HG03196 (cell line): ENCODE data around the gene SHC1.
A peak's percentile ranks its signal among the peaks of the same experiment; 100 is the strongest.

ENCODE experiments used
- ATAC-seq: cut with Tn5 transposase; IDR thresholded peaks from one replicate; pipeline ENCODE4 v1.9.1; 2021; ENCODE audit not compliant: unreplicated experiment

The SHC1 gene

DNA sequence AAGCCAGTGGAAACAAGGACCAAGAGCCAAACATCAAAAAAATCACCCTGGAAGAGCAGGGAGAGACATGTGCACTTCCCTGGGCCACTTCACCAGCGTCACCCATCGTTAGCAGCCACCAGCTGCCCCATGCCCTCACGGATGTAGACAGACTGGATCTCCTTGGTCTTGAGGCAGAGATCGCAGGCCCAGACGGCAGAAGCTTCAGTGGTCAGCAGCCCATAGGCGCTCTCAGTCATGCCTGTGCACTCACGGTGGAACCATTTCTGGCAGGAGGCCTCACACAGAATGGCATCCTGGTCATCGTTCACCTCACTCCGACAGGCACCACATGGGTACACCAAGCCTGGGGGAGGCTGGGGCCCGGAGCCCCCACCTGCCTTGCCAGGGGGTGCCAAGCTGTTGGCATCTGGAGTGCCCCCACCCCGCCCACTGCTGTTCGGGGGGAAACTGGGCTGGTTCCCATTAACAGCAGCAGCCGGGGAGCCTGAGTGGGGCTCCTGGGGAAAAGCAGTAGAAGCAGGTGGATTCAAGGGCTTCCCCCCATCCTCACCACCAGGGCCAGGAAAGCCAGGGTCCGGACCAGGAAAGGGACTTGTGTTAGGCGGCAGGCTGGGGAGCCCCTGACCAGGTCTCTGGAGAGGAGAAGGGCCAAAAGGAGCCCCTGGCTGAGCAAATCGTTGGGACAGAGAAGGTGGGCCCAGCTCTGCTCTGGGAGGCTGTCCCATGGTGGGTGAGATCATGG lies 11.7 kb downstream of the SHC1 start:
- no peak for ATAC-seq

DNA sequence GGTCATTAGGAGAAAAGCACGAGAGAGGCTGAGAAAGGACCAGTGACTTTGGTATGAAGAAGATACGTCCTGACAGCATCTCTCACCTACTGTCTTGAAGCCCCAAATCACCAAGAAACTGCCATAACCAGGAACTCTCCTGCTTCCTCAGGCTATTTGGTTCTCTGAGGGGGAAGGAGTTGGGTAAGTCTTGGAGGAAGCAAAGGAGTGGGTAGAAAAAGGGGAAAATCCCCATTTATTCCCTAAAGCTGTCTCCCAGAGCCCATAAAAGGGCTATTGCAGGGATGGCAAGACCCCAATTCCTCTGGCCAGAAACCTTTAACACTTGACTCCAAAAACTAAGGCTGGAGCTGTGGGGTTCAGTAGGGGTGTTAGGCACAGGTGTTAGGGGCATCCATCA lies 12.5 kb downstream of the SHC1 start:
- no peak for ATAC-seq

DNA sequence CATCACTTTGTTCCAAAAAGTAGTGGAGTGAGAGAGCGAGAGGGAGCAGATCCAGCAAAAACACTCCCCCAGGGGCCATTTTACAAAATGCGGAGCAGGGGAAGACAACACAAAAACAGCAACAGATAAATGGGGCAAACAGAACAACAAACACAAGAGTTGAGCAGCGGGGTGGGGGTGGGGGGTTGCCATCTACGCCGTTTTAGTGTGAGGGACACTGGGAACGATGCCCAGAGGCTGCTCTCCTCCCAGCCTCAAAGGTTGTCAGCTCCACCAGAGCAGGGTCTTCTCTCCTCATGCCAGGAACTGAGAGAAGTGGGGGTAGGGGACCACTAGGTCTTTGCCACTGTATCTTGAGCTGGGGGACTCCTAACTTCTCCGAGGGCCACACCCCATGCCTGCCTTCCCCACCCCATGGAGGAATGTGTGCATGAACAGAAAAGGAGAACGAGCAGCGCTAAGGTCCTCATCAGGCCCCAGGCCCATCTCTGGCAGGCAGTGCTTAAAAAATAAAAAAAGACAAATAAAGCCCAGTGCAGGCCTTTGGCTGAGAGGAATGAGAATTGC lies 13.4 kb downstream of the SHC1 start:
- ATAC-seq: no peak

DNA sequence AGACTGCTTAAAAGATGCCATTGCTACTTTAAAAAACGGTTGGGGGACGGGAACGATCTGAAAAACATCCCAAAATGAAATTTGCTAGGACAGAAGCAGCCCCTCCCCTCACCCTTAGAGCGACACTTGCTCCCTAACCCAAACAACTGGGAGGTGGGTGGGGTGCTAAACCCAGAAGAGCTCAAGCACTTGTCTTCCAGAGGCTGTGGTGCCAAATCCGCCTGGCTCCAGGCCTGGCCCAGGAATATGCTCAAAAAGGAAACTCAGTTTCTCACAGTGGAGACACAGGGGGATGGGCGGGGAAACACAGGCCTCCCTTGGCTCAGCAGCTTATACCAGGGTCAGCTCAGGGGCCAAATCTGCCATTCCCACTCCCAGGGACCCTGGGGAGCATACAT lies 14.0 kb downstream of the SHC1 start:
- ATAC-seq: no peak

DNA sequence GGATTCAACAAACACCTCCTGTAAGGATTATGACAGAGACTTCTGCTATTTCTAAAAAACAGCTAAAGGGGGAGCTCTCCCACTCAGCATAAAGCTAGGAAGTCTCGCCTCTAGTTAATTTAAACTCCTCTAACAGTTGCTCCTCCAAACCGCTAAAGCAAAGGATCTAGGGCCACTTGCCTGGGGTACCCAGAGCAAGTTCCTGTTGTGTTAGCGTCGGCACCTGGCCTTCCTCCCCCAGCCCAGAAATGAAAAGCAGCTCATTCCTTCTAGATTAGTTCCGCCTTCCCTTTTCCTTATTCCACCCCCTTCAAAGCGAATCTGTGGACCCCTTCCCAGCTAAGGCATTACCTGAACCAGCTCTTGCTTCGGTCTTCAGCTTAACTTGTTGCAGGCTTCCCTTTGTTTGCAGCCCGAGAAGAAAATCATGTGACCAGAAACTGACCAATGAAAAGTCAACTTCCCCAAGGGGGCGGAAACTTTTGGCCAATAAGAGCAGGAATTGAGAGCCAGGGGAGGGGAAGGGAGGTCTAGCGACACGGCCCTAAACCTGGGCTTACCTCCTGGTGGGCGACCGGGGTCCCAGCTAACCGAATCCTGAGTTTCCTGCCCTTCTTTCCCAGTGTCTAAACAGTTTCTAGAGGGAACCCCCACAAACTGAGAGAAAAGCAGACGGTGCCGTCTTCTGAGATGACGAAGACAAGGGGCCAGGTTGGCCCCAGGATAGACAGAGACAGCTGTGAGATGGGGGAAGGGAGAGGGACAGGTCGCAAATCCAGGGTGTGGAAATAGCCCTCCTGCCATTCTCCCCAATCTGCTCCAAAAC lies 14.6 kb downstream of the SHC1 start, which contains the start of gene PBXIP1:
Gene PBXIP1 (minus strand): TSS at position 382 of the 826 bp plus-strand sequence. CDS start 2,378 bp downstream, outside the sequence.
- ATAC-seq: peak; percentile 39

DNA sequence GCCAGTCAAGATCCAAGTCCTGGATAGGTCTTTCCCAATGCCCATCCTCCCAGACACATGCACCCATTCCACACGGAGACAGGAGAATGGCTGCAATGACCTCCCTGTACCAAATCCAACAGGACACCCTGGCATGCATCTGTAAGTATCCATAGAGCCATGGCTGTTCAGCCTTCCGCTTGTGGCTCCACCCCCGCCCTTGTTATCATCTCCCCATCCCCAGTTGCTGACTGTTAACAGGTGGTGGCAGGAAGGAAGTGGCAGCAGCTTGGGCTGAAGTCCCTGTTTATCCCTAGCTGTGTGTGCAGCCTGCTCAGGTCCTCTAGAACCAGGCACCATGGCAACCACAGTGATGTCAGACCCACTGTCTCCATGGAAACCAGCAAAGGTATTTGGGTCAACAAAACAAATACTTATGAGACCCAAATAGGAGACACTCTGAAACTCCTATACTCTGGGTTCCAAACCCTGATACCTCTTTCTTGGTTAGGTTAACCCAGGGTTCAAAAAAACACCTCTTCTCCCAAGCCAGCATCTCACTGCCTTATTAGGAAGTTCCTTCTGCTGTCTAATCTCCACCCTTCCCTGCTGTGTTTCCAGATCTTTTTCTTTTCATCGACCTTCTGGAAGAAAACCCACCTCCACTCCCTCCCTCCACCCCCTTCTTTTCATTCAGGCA lies 15.4 kb downstream of the SHC1 start:
- peak; percentile 54 for ATAC-seq

DNA sequence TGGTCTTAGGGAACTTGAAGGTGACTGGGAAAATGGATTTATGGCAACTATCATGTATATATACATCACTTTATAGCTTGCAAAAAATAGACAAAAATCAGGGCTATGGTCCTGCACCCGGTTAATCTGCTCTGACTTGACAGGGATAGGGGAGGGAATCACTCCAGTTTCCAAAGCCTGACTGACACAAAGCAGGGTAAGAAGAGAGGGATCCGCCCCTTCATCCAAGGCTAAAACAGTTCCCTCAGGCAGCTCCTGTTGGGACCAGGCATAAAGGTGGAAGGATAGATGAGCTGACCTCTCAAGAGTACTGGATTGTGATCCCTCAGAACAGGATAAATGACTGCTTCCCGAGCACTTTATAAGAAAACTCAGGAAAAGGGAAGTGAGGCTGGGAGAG lies 16.0 kb downstream of the SHC1 start:
- no peak for ATAC-seq

DNA sequence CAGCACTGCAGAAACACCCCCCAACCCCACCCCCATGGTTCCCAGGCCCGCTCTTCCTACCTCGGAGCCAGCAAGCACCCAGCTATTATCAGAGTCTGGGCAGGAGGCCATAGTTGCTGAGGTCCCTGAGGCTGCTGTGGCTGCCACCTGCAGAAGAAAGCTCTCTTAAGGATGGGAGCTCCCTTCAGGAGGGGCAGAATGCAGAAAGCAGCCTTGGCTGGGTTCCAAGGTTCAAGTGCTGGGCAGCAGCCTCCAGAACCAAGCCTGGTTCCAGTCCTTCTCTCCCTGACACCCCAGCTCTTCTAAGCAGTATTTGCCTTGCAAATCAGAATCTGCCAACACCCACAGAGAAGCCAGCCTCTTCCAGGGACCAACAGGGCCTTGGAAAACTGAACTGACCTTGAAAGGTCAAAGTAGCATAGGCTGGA lies 16.9 kb downstream of the SHC1 start:
- ATAC-seq: no peak

DNA sequence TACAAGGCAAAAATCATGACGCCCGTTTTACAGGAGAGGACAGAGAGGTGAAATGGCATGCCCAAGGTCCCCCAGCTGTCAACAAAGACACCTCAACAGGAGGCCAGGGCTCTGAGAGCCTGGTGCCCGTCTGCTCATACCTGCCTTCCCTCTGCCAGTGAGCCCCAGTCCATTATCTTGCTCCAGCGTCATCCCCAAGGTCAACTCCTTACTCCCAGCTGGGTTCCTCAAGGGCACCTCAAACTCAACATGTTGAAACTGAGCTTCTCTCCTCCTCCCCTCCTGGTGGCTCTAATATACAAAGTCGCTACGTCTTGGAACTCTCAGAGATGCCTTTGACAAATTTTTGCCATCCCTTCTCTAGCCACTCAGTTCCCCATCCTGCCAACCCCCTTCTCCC lies 17.9 kb downstream of the SHC1 start:
- ATAC-seq: no peak

DNA sequence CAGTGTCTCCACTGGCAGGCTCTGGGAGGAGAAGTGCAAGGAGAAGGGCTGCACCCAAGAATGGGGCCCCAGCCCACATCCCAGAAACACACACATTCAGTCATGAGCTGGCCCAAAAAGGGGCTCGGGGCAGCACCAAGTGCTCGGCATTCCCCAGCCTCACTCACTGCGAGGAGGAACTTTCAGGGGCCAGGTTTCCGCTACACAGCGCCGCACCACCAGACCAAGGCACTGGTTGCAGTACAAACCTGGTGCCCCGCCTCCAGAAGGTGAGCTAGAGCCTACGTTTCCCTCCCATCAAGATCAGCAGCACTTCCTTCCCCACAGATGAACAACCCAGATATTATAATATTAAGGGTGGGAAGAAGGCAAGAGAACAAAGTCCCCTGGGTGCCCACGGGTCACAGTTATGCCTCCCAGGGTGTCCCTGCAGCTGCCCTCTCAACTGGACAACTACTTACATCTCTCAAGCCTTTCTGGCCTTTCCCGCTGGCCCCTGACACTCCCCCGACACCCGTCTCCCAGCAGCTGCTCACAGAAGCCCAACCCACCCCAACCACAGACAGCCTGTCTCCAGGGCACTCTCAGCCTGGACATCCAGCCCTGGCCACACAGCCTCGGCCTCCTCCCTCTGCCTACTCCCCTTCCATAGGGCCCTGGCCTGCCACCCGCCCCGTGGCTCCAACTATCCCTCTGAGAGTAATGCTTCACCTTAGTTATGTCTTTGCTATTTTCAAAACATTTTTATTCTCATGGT lies 18.5 kb downstream of the SHC1 start:
- ATAC-seq: no peak

DNA sequence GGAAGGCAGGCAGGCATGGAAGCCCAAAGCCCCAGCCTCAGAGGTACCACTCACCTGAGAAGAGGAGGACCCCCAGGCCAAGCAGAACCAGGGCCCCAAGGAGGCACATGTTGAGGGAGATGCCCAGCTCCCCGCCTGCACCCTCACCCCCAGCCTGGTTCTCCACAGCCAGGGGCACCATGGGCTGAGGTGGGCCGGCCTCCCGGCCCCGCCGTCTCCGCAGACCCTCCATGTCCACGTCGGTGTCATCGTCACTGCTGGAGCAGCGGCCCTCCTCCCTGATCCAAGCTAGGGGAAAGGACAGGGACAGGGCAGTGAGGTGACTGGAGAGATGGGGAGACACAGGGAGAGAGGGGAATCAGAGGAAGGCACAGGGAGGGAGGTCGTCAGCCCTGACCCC lies 22.5 kb downstream of the SHC1 start:
- no peak for ATAC-seq

DNA sequence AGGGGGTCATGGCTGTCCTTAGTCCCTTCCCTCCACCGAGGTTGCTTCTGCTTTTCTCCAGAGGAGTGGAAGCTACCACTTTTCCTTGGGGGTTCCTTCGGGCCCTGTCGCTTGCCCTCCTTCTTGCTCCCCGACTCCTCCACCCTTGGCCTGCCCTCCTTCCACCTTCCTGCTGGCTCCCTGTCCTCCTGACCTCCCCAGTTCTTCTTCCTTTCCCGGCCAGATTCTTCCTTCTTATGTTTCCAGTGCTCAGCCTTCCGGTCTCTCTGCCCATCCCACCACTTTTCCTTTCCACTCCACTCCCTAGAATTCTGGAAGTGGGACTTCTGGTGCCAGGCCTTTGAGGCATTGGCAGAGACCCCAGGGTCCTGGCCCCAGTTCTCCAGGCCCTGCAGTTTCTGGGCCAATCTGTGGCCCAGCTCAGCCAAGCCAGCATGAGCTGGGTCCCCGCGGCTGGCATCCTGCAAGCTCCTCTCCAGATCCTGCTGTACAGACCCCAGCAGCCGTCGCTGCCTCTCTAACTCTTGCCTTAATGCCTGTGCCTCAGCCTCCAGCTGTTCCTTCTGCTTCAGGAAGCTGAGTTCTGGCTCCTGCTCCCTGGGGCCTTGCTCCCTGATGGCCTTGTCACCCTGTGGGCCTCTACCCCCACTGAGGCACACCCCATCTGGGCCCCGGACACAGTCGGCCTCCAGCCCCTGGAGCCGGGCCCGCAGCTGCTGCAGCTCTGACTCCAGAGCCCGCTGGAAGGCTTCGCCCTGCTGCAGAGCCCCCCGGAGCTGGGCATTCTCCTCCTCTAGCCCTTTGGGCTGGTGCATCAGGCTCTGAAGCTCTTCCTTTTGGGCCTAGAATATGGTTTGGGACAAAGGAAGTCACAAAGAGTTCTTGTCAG lies 24.3 kb downstream of the SHC1 start:
- no peak for ATAC-seq

DNA sequence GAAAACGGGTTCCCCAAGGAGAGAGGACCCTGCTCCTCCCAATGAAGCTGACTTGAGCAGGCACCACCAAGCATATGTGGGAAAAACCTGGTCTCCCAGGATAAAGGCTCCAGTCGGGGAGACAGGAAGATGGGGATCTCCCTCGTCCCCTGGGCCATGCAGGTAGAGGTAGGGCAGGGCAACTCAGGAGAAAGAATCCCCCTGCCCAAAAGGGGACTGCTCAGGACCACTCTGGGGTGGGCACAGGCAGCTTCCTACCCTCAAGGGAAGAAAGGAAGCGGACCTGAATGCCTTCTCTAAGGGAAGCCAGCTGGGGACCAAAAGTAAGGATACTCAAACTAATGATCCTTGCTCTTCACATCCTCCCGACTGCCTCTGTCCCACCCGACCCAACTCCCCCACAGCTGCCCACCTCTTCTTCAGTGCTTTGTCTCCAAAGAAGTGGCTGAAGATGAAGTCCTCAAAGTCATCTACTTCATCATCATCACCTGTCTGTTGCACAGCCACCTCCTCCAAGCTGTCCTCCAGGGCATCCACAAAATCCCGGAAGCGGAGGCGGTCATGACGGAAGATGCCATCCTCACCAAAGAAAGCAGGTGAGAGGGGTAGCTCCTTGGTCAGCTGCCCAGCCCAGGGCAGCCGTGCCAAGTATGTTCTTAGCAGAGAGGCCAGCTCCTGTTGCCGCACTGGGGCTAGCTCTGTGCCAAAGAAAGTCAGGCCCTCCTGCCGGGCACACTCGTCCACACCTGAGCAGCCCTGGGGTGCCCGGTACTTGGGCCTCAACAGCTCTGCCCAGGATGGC lies 25.2 kb downstream of the SHC1 start:
- no peak for ATAC-seq

DNA sequence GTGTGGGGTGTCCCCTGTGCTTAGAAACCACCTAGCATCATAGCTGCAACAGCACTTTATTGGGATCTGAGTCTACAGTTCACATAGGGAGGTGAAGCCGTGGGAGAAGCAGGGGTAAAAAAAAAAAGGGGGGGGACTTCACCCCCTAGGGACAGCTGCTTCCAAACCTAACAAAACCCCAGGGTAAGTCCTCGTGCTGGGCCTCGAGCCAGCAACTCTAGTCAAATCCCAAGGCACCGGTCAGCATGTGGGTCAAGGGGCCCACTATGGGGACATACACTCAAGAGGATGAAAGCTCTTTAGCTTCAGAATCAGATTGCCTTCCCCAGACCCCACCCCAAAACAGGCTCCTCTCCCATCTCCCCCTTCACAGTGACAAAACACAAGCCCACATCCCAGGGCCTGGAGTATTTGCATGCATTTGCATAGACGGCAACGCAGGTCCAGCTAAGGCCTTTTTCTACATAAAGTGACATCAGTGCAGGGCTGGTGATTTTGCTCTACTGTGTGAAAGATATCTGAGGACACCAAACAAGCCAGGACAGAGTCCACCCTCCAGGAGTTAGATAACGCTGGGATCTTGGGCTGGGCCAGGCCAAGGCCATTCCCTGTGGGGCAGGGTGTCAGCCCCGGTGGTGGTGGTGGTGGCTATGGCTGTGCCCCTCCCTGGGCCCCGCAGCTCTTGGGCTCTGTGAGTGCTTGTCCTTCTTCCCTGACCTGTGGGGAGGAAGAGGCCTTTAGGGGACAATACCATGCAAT lies 26.0 kb downstream of the SHC1 start:
- no peak for ATAC-seq

DNA sequence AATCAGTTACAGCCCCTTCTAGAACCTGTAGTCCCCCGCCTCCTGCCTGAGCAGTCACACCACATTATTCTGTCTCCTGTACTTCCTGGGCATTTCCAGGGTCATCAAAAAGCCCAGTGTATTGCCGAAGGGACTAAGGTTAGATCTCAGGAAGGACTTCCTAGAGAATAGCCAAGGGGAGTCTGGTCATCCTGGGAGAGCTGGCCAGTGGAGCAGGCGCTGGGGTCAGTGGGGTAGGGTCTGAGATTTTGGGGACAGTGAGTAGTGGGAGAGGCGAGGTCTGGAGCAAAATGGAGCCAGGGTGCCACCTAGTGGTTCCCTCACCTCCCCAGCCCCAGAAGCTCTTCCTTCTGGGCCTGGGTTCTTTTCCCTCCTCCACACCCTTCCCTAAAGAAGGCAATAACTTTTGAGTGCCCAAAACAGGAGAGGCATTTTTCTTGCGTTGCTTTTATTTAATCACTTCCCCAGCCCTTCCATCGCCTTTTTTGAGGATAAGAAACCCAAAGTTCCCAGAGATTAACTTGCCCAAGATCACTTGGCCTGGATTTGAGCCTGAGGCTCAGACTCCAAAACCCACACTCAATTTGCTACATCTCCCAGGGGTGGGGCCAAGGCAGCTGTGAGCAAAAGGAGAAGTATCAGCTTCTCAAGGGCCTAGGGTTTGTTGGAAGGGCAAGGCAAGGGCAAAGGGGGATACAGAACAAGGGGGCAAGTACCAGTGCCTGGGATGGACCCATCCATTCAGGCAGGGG lies 26.7 kb downstream of the SHC1 start:
- ATAC-seq: no peak

DNA sequence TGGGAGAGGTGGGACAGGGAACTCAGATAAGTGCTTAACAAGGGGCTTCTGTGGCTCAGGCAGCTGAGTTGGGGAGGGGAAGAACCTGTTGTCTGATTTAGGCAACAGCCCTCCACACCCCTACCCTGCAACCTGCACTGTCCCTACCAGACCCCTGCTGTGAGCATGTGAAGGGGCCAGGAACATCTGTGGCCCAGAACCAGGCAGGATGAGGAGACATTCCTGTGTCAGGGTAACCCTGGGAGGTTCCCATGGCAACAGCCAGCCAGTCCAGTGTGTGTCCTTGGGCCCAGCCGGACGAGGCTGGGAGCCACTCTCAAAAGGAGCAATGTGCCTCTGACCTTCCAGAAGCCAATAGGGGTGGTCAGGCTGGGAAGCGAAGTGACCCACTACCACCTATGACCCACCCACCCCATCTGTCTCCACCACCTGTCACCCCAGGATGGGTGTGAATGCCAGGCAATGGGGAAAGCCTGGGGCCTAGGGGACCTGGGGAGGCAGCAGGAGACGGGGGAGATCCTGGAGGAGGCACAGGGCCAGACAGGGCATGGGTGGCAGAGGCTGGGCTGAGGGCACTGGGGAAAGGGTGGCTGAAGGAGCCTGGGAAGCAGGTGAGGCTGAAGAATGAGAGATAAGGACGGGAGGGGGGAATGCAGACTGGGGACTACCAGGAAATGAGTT lies 29.1 kb downstream of the SHC1 start:
- ATAC-seq: no peak

DNA sequence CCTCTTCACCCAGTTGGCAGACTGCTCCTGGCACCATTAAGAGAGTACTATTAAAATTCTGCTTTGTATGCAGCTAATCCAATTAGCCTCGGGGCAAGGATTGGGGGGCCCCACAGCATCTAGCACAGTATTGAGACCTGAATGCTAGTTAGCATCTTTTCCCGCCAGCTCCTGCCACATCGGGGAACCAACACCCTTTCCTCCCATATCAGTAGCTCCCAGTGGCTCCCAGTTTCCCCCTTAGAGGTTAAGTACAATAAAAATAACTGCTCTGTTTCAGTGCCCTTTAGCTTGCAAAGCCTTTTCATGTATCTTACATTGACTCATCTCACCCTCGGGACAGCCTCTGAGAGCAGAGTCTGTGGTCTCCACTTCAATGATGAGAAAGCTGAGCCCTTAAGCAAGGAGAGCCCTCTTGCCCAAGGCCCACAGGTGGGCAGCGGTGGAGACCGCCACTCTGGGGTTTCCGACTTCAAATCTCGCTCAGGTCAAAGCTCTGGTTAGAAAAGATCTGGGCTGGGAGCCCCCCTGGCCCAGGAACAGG lies 29.8 kb downstream of the SHC1 start:
- ATAC-seq: no peak
